HEK293 (cell line): ENCODE results near the gene BFSP2.

Source experiments
- CTCF ChIA-PET: fragments of 350-600 bp; formaldehyde crosslinking; extraction: SDS; loops from one replicate; lab custom pipeline; 2021; ENCODE audit warnings: antibody characterized with exemption; lab: Yijun Ruan, JAX
- POLR2A ChIA-PET: fragments of 300-600 bp; formaldehyde crosslinking; extraction: SDS; loops from one replicate; lab custom pipeline; 2020; ENCODE audit warnings: antibody characterized with exemption, inconsistent platforms; lab: Yijun Ruan, JAX
- H3K27ac ChIP-seq: fragments of 200-500 bp; sonication (Bioruptor generic); 2 replicates; pipeline ENCODE4 v1.5.1; 2014; ENCODE audit warnings: low read depth, low read length, control low read depth, inconsistent platforms; ENCODE audit errors: extremely low read depth
- H3K36me3 ChIP-seq, 2 experiments: fragments of 200-500 bp in 1 of 2; sonication (Bioruptor generic) in 1 of 2; 1 replicate in 1 of 2; 2 replicates in 1 of 2; pipeline ENCODE4 v1.5.1; 2014 to 2017; ENCODE audit warnings: inconsistent platforms in 2 of 2, low read length in 2 of 2; ENCODE audit not compliant: control insufficient read depth in 2 of 2, insufficient read depth in 1 of 2
- H3K4me1 ChIP-seq: fragments of 200-500 bp; sonication (Bioruptor generic); 2 replicates; pipeline ENCODE4 v1.5.1; 2014; ENCODE audit warnings: mild to moderate bottlenecking, low read length, inconsistent platforms; ENCODE audit not compliant: control insufficient read depth, insufficient read depth
- H3K4me3 ChIP-seq: 2 replicates; pipeline ENCODE4 v1.5.1; 2011; ENCODE audit warnings: low read depth, mild to moderate bottlenecking, control low read depth, low read length, moderate library complexity
- H3K9me3 ChIP-seq: fragments of 200-500 bp; sonication (Bioruptor generic); 2 replicates; pipeline ENCODE4 v1.5.1; 2014; ENCODE audit warnings: low read depth, low read length, inconsistent platforms; ENCODE audit not compliant: control insufficient read depth, insufficient read depth
- EGR2 ChIP-seq: fragments of 450-650 bp; formaldehyde crosslinking; IDR thresholded peaks from 2 replicates; pipeline ENCODE4 v1.5.1; 2016; ENCODE audit warnings: low read depth, missing biosample characterization, missing genetic modification characterization
- GLI4 ChIP-seq: fragments of 450-650 bp; formaldehyde crosslinking; IDR thresholded peaks from 2 replicates; pipeline ENCODE4 v1.5.1; 2016; ENCODE audit warnings: missing biosample characterization, missing genetic modification characterization
- HOXA7 ChIP-seq: sonication (generic); formaldehyde crosslinking; IDR thresholded peaks from 2 replicates; pipeline ENCODE4 v1.8.1; 2022; ENCODE audit warnings: missing genetic modification reagents, borderline replicate concordance
- KLF1 ChIP-seq: fragments of 450-650 bp; formaldehyde crosslinking; IDR thresholded peaks from 2 replicates; pipeline ENCODE4 v1.5.1; 2016; ENCODE audit warnings: missing biosample characterization, missing genetic modification characterization
- MYNN ChIP-seq: fragments of 450-650 bp; formaldehyde crosslinking; IDR thresholded peaks from 2 replicates; pipeline ENCODE4 v1.5.1; 2016; ENCODE audit warnings: missing biosample characterization, missing genetic modification characterization, borderline replicate concordance
- OSR2 ChIP-seq: fragments of 450-650 bp; formaldehyde crosslinking; IDR thresholded peaks from 2 replicates; pipeline ENCODE4 v1.5.1; 2016; ENCODE audit warnings: missing biosample characterization, missing genetic modification characterization
- SALL2 ChIP-seq: fragments of 450-650 bp; formaldehyde crosslinking; IDR thresholded peaks from 2 replicates; pipeline ENCODE4 v1.5.0; 2017; ENCODE audit warnings: missing biosample characterization, mild to moderate bottlenecking, missing genetic modification characterization, borderline replicate concordance
- SETDB1 ChIP-seq: IDR thresholded peaks from one replicate; pipeline ENCODE4 v1.6.1; 2017; ENCODE audit warnings: mild to moderate bottlenecking, low read length, moderate library complexity, mixed read lengths; ENCODE audit not compliant: insufficient read length
- SP2 ChIP-seq: fragments of 450-650 bp; formaldehyde crosslinking; IDR thresholded peaks from 2 replicates; pipeline ENCODE4 v1.5.1; 2016; ENCODE audit warnings: missing biosample characterization, missing genetic modification characterization
- TRIM28 ChIP-seq: IDR thresholded peaks from 2 replicates; pipeline ENCODE4 v1.6.1; 2011; ENCODE audit warnings: low read length, control low read depth, borderline replicate concordance
- YY2 ChIP-seq: fragments of 450-650 bp; formaldehyde crosslinking; IDR thresholded peaks from 2 replicates; pipeline ENCODE4 v1.5.1; 2016; ENCODE audit warnings: missing biosample characterization, missing genetic modification characterization
- ZBTB7A ChIP-seq: fragments of 450-650 bp; formaldehyde crosslinking; IDR thresholded peaks from 2 replicates; pipeline ENCODE4 v1.5.1; 2016; ENCODE audit warnings: low read depth, missing biosample characterization, missing genetic modification characterization
- ZBTB8A ChIP-seq: fragments of 450-650 bp; formaldehyde crosslinking; IDR thresholded peaks from 2 replicates; pipeline ENCODE4 v1.5.1; 2016; ENCODE audit warnings: missing biosample characterization, missing genetic modification characterization
- ZNF121 ChIP-seq: fragments of 450-650 bp; formaldehyde crosslinking; IDR thresholded peaks from 2 replicates; pipeline ENCODE4 v1.5.1; 2016; ENCODE audit warnings: missing biosample characterization, missing genetic modification characterization
- ZNF221 ChIP-seq: fragments of 450-650 bp; formaldehyde crosslinking; IDR thresholded peaks from 2 replicates; pipeline ENCODE4 v1.5.1; 2017; ENCODE audit warnings: missing biosample characterization, missing genetic modification characterization, borderline replicate concordance
- ZNF24 ChIP-seq: fragments of 450-650 bp; formaldehyde crosslinking; IDR thresholded peaks from 2 replicates; pipeline ENCODE4 v1.5.1; 2016; ENCODE audit warnings: missing biosample characterization, missing genetic modification characterization
- ZNF341 ChIP-seq: fragments of 450-650 bp; formaldehyde crosslinking; IDR thresholded peaks from 2 replicates; pipeline ENCODE4; 2016; ENCODE audit warnings: low read depth, missing biosample characterization, missing genetic modification characterization
- ZNF423 ChIP-seq: fragments of 450-650 bp; formaldehyde crosslinking; IDR thresholded peaks from 2 replicates; pipeline ENCODE4 v1.5.1; 2016; ENCODE audit warnings: missing biosample characterization, missing genetic modification characterization
- ZNF529 ChIP-seq: fragments of 450-650 bp; formaldehyde crosslinking; IDR thresholded peaks from 2 replicates; pipeline ENCODE4 v1.5.1; 2017; ENCODE audit warnings: missing genetic modification characterization, missing biosample characterization; ENCODE audit not compliant: insufficient replicate concordance
- ZNF596 ChIP-seq: fragments of 450-650 bp; IDR thresholded peaks from 2 replicates; pipeline ENCODE4 v1.5.0; 2018; ENCODE audit warnings: missing biosample characterization, mild to moderate bottlenecking, missing genetic modification characterization, moderate library complexity
- ZNF747 ChIP-seq: fragments of 450-650 bp; formaldehyde crosslinking; IDR thresholded peaks from 2 replicates; pipeline ENCODE4 v1.5.1; 2016; ENCODE audit warnings: missing biosample characterization, missing genetic modification characterization
- ZNF792 ChIP-seq: fragments of 450-650 bp; formaldehyde crosslinking; IDR thresholded peaks from 2 replicates; pipeline ENCODE4 v1.5.1; 2016; ENCODE audit warnings: missing biosample characterization, missing genetic modification characterization
- ZSCAN30 ChIP-seq: fragments of 450-650 bp; IDR thresholded peaks from 2 replicates; pipeline ENCODE4 v1.5.1; 2018; ENCODE audit warnings: missing biosample characterization, mild to moderate bottlenecking, missing genetic modification characterization, moderate library complexity
- TF ChIP-seq, protein P1 (sequence below): fragments of 450-650 bp; formaldehyde crosslinking; IDR thresholded peaks from 2 replicates; pipeline ENCODE4 v1.5.1; 2016; ENCODE audit warnings: missing biosample characterization, missing genetic modification characterization, low read depth
- TF ChIP-seq, protein P2 (sequence below): fragments of 450-650 bp; formaldehyde crosslinking; IDR thresholded peaks from 2 replicates; pipeline ENCODE4 v1.5.1; 2016; ENCODE audit warnings: missing biosample characterization, missing genetic modification characterization
- TF ChIP-seq, protein P3 (sequence below): fragments of 450-650 bp; formaldehyde crosslinking; IDR thresholded peaks from 2 replicates; pipeline ENCODE4 v1.5.1; 2017; ENCODE audit warnings: missing biosample characterization, missing genetic modification characterization
- TF ChIP-seq, protein P4 (sequence below): fragments of 450-650 bp; formaldehyde crosslinking; IDR thresholded peaks from 2 replicates; pipeline ENCODE4 v1.5.1; 2016; ENCODE audit warnings: missing biosample characterization, missing genetic modification characterization
- TF ChIP-seq, protein P5 (sequence below): fragments of 450-650 bp; formaldehyde crosslinking; IDR thresholded peaks from 2 replicates; pipeline ENCODE4 v1.5.1; 2016; ENCODE audit warnings: missing biosample characterization, missing genetic modification characterization
- TF ChIP-seq, protein P6 (sequence below): fragments of 450-650 bp; formaldehyde crosslinking; IDR thresholded peaks from 2 replicates; pipeline ENCODE4 v1.5.1; 2016; ENCODE audit warnings: missing biosample characterization, missing genetic modification characterization
- TF ChIP-seq, protein P7 (sequence below): fragments of 450-650 bp; formaldehyde crosslinking; IDR thresholded peaks from 2 replicates; pipeline ENCODE4 v1.5.1; 2016; ENCODE audit warnings: missing biosample characterization, missing genetic modification characterization

BFSP2 gene

DNA sequence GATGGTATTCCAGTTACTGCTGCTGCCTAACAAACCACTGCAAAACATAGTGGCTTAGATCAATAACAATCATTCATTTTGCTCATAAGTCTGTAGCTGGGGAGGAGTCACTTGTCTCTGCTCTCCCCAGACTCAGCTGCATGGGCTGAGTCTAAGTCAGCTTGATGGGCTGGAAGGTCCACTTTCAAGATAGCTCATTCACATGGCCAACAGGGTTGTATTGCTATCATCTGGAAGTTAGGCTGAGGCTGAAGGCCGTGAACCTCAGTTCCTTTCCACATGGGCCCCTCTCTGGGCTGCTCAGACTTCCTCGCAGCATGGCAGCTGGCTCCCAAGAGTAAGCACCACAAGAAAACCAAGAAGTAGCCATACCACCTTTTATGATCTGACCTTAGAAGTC is 28.7 kb upstream of the BFSP2 start:
- H3K27ac ChIP-seq = no peak overlapping the region

DNA sequence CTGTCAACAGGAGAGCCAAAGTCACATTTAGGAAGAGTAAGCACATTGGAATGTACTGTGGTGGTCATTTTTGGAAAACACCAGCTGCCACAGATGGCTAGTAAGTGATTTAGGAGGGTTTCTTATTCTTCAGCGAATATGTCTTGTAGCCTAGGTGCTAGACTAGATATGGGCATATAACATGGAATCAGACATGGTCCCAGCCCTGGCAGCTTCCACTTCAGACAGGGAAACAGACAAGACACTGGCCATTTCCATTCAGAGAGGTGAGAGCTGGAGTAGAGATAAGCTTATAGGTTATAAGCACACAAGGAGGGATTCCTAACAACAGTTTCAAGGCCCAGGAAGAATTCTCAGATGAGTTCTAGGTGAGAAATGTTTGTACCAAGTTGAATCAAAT is 28.2 kb upstream of the BFSP2 start:
- CTCF ChIA-PET = interaction anchor here (2.0 kb wide), 1 partner anchor 330 kb away, joined by 6 read pairs; no protein-coding TSS in a partner anchor
- Histone ChIP-seq H3K27ac (no peak overlapping the region), H3K4me1 (no peaks in the 10 kb centered on the region)
- TF ChIP-seq SETDB1 = no peak
- no peak for TF ChIP-seq ZNF24 (tag by site-specific recombination)
- TF ChIP-seq, protein P1, sequence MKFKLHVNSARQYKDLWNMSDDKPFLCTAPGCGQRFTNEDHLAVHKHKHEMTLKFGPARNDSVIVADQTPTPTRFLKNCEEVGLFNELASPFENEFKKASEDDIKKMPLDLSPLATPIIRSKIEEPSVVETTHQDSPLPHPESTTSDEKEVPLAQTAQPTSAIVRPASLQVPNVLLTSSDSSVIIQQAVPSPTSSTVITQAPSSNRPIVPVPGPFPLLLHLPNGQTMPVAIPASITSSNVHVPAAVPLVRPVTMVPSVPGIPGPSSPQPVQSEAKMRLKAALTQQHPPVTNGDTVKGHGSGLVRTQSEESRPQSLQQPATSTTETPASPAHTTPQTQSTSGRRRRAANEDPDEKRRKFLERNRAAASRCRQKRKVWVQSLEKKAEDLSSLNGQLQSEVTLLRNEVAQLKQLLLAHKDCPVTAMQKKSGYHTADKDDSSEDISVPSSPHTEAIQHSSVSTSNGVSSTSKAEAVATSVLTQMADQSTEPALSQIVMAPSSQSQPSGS (tag by site-specific recombination) = no peak
- no peak for TF ChIP-seq ZNF341 (tag by site-specific recombination)
- TF ChIP-seq ZNF529 (tag by site-specific recombination) = no peak
- no peak for TF ChIP-seq MYNN (tag by site-specific recombination)
- no peak for TF ChIP-seq EGR2 (tag by site-specific recombination)
- no peak for TF ChIP-seq OSR2
- no peak for TF ChIP-seq TRIM28
- TF ChIP-seq, protein P2, sequence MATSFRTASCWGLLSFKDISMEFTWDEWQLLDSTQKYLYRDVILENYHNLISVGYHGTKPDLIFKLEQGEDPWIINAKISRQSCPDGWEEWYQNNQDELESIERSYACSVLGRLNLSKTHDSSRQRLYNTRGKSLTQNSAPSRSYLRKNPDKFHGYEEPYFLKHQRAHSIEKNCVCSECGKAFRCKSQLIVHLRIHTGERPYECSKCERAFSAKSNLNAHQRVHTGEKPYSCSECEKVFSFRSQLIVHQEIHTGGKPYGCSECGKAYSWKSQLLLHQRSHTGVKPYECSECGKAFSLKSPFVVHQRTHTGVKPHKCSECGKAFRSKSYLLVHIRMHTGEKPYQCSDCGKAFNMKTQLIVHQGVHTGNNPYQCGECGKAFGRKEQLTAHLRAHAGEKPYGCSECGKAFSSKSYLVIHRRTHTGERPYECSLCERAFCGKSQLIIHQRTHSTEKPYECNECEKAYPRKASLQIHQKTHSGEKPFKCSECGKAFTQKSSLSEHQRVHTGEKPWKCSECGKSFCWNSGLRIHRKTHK = no peak
- TF ChIP-seq ZNF121 (tag by site-specific recombination) = no peak

More for the DNA sequence above, 28.7 kb upstream of the BFSP2 start:
- TF ChIP-seq, protein P3, sequence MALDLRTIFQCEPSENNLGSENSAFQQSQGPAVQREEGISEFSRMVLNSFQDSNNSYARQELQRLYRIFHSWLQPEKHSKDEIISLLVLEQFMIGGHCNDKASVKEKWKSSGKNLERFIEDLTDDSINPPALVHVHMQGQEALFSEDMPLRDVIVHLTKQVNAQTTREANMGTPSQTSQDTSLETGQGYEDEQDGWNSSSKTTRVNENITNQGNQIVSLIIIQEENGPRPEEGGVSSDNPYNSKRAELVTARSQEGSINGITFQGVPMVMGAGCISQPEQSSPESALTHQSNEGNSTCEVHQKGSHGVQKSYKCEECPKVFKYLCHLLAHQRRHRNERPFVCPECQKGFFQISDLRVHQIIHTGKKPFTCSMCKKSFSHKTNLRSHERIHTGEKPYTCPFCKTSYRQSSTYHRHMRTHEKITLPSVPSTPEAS (tag by site-specific recombination) = no peak
- TF ChIP-seq ZSCAN30 (tag by site-specific recombination) = no peak
- TF ChIP-seq, protein P4, sequence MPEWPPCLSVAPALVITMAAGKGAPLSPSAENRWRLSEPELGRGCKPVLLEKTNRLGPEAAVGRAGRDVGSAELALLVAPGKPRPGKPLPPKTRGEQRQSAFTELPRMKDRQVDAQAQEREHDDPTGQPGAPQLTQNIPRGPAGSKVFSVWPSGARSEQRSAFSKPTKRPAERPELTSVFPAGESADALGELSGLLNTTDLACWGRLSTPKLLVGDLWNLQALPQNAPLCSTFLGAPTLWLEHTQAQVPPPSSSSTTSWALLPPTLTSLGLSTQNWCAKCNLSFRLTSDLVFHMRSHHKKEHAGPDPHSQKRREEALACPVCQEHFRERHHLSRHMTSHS (tag by site-specific recombination) = no peak
- no peak for TF ChIP-seq YY2 (tag by site-specific recombination)
- TF ChIP-seq ZNF423 = no peak
- no peak for TF ChIP-seq HOXA7 (CRISPR knock-in tag)
- TF ChIP-seq, protein P5, sequence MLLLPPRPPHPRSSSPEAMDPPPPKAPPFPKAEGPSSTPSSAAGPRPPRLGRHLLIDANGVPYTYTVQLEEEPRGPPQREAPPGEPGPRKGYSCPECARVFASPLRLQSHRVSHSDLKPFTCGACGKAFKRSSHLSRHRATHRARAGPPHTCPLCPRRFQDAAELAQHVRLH = no peak
- TF ChIP-seq, protein P6, sequence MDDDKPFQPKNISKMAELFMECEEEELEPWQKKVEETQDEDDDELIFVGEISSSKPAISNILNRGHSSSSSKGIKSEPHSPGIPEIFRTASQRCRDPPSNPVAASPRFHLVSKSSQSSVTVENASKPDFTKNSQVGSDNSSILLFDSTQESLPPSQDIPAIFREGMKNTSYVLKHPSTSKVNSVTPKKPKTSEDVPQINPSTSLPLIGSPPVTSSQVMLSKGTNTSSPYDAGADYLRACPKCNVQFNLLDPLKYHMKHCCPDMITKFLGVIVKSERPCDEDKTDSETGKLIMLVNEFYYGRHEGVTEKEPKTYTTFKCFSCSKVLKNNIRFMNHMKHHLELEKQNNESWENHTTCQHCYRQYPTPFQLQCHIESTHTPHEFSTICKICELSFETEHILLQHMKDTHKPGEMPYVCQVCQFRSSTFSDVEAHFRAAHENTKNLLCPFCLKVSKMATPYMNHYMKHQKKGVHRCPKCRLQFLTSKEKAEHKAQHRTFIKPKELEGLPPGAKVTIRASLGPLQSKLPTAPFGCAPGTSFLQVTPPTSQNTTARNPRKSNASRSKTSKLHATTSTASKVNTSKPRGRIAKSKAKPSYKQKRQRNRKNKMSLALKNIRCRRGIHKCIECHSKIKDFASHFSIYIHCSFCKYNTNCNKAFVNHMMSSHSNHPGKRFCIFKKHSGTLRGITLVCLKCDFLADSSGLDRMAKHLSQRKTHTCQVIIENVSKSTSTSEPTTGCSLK = no peak
- no peak for TF ChIP-seq ZBTB8A
- no peak for TF ChIP-seq ZBTB7A
- TF ChIP-seq, protein P1 (tag by site-specific recombination) = no peak
- no peak for TF ChIP-seq KLF1 (tag by site-specific recombination)
- TF ChIP-seq ZNF221 = no peak
- TF ChIP-seq, protein P7, sequence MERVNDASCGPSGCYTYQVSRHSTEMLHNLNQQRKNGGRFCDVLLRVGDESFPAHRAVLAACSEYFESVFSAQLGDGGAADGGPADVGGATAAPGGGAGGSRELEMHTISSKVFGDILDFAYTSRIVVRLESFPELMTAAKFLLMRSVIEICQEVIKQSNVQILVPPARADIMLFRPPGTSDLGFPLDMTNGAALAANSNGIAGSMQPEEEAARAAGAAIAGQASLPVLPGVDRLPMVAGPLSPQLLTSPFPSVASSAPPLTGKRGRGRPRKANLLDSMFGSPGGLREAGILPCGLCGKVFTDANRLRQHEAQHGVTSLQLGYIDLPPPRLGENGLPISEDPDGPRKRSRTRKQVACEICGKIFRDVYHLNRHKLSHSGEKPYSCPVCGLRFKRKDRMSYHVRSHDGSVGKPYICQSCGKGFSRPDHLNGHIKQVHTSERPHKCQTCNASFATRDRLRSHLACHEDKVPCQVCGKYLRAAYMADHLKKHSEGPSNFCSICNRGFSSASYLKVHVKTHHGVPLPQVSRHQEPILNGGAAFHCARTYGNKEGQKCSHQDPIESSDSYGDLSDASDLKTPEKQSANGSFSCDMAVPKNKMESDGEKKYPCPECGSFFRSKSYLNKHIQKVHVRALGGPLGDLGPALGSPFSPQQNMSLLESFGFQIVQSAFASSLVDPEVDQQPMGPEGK = no peak
- TF ChIP-seq SP2 = no peak
- no peak for TF ChIP-seq SALL2 (tag by site-specific recombination)
- no peak for TF ChIP-seq ZNF792 (tag by site-specific recombination)
- TF ChIP-seq ZNF747 (tag by site-specific recombination) = no peak
- TF ChIP-seq GLI4 (tag by site-specific recombination) = no peak
- TF ChIP-seq ZNF596 (tag by site-specific recombination) = no peak
- TF ChIP-seq, all 188 proteins: peak for 0
- H3K9me3 ChIP-seq = no peaks in the 10 kb centered on the region
- POLR2A ChIA-PET = no interaction called here
- H3K4me1 ChIP-seq = no peaks in the 10 kb centered on the region
- CTCF ChIA-PET = interaction anchor here (2.0 kb wide), 1 partner anchor 330 kb away, joined by 6 read pairs; no protein-coding TSS in a partner anchor
- no peak overlapping the region for H3K4me3 ChIP-seq
- H3K36me3 ChIP-seq = no peaks in the 10 kb centered on the region

More for the DNA sequence above, 28.2 kb upstream of the BFSP2 start:
- H3K9me3 ChIP-seq = no peaks in the 10 kb centered on the region
- H3K36me3 ChIP-seq = no peaks in the 10 kb centered on the region
- POLR2A ChIA-PET = no interaction called here
- H3K4me3 ChIP-seq = no peak overlapping the region
